ENCODE results near the gene PKHD1.

Gene PKHD1

GRCh38 chr6:51929934-51930574, 157.4 kb downstream of the PKHD1 start:
- Histone ChIP-seq H3K9ac (ENCODE audit: low read length) (no peak overlapping the region), H4K8ac (ENCODE audit: low read depth, low read length) (no peak overlapping the region), H4K91ac (ENCODE audit: low read depth, low read length) (no peak overlapping the region), H3K4me1 (ENCODE audit: control insufficient read depth in 1 of 2, insufficient read depth in 2 of 2, low read length in 2 of 2) (no peaks in the 10 kb centered on the region), H2BK120ac (ENCODE audit: insufficient read depth, low read length, poor library complexity) (no peak overlapping the region), H3K79me1 (ENCODE audit: low read length) (no peaks in the 10 kb centered on the region), H3K4me2 (ENCODE audit: low read length) (no peak overlapping the region), H3K27me3 (ENCODE audit: insufficient read depth, low read length) (no peaks in the 10 kb centered on the region), H3K23ac (ENCODE audit: low read length) (no peak overlapping the region), H3K9me3 (ENCODE audit: insufficient read depth, low read depth, low read length) (no peaks in the 10 kb centered on the region), H2AFZ (ENCODE audit: insufficient read depth, low read length, poor library complexity) (no peak overlapping the region), H2BK12ac (ENCODE audit: low read length) (no peak overlapping the region), H3K14ac (ENCODE audit: low read length) (no peak overlapping the region), H3K4me3 (ENCODE audit: low read depth, low read length) (no peak overlapping the region), H3K27ac (ENCODE audit: low read depth, low read length) (no peak overlapping the region), H2AK5ac (ENCODE audit: low read length) (no peak overlapping the region), H4K12ac (ENCODE audit: low read depth, low read length) (no peak overlapping the region), H3K36me3 (ENCODE audit: control insufficient read depth in 1 of 2, insufficient read depth in 2 of 2, low read length in 2 of 2) (no peaks in the 10 kb centered on the region), H3K18ac (ENCODE audit: low read length) (no peak overlapping the region), H2BK5ac (ENCODE audit: low read depth, low read length, poor library complexity) (no peak overlapping the region), H3K79me2 (ENCODE audit: control insufficient read depth, insufficient read depth, low read length, poor library complexity) (no peaks in the 10 kb centered on the region), H3K4ac (ENCODE audit: low read depth, low read length) (no peak overlapping the region)
- no CpG with 5 or more reads among the region's 5 CpGs for WGBS (ENCODE audit: extremely low coverage, insufficient coverage, insufficient read length)
- no peak for DNase-seq

DNA sequence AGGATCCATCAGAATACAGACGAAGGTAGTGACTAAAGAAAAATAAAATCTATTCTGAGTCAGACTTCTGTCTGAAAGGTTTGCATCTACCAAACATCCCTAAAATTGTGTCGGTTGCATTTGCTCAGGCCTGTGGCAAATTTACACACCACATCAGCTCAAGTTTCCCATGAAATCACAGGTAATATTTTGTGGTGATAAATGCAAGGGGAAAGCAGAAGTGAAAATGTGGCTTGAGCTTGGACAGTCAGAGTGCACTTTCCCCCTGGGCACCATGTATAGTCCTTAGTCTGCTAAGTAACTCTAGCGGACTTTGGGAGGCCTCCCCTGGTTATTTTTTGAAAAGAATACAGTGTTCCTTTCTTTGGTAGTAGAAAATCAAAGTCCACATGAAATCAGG, 159.1 kb downstream of the PKHD1 start:
- no peak overlapping the region for H3K4me2 ChIP-seq (ENCODE audit: low read length)
- H3K79me1 ChIP-seq (ENCODE audit: low read length): no peaks in the 10 kb centered on the region
- H2AK5ac ChIP-seq (ENCODE audit: low read length): no peak overlapping the region
- no peak overlapping the region for H4K8ac ChIP-seq (ENCODE audit: low read depth, low read length)
- H2AFZ ChIP-seq (ENCODE audit: insufficient read depth, low read length, poor library complexity): no peak overlapping the region
- no peak overlapping the region for H2BK5ac ChIP-seq (ENCODE audit: low read depth, low read length, poor library complexity)
- no peaks in the 10 kb centered on the region for H3K4me1 ChIP-seq (ENCODE audit: control insufficient read depth in 1 of 2, insufficient read depth in 2 of 2, low read length in 2 of 2)
- H3K14ac ChIP-seq (ENCODE audit: low read length): no peak overlapping the region
- no peaks in the 10 kb centered on the region for H3K79me2 ChIP-seq (ENCODE audit: control insufficient read depth, insufficient read depth, low read length, poor library complexity)
- no peak overlapping the region for H3K23ac ChIP-seq (ENCODE audit: low read length)
- no peak overlapping the region for H3K9ac ChIP-seq (ENCODE audit: low read length)
- no peaks in the 10 kb centered on the region for H3K9me3 ChIP-seq (ENCODE audit: insufficient read depth, low read depth, low read length)
- H3K4ac ChIP-seq (ENCODE audit: low read depth, low read length): no peak overlapping the region
- H3K18ac ChIP-seq (ENCODE audit: low read length): no peak overlapping the region
- H4K91ac ChIP-seq (ENCODE audit: low read depth, low read length): no peak overlapping the region
- no peaks in the 10 kb centered on the region for H3K36me3 ChIP-seq (ENCODE audit: control insufficient read depth in 1 of 2, insufficient read depth in 2 of 2, low read length in 2 of 2)
- no peak overlapping the region for H4K12ac ChIP-seq (ENCODE audit: low read depth, low read length)
- no CpG with 5 or more reads among the region's 3 CpGs for WGBS (ENCODE audit: extremely low coverage, insufficient coverage, insufficient read length)
- no peak overlapping the region for H2BK12ac ChIP-seq (ENCODE audit: low read length)
- no peak overlapping the region for H3K27ac ChIP-seq (ENCODE audit: low read depth, low read length)
- H2BK120ac ChIP-seq (ENCODE audit: insufficient read depth, low read length, poor library complexity): no peak overlapping the region
- DNase-seq: no peak
- no peak overlapping the region for H3K4me3 ChIP-seq (ENCODE audit: low read depth, low read length)
- no peaks in the 10 kb centered on the region for H3K27me3 ChIP-seq (ENCODE audit: insufficient read depth, low read length)

- no CpG with 5 or more reads among the region's 1 CpG for WGBS (ENCODE audit: extremely low coverage, insufficient coverage, insufficient read length)
Observed at GRCh38 chr6:51927450-51927849, 160.0 kb downstream of the PKHD1 start.

DNA sequence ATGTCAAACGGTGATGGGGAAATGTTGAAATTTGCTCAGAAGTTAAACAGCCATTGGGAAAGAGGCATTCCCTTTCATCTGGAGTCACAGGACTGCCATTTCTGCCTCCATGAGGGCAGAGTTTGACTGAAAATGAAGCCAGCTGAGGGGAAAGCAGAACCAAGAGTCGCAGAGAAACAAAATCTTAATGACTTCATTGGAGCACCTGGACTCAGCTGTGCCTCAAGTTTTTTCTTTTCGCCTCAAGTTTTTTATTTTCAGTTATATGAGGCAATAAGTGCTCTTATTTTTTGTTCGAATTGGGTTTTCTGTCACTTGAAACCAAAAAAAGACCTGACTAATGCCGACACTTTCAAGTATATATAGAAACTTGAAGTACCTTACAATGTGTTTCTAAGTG, 161.3 kb downstream of the PKHD1 start:
- Histone ChIP-seq H2BK120ac (ENCODE audit: insufficient read depth, low read length, poor library complexity) (no peak overlapping the region), H3K27ac (ENCODE audit: low read depth, low read length) (no peak overlapping the region), H2AK5ac (ENCODE audit: low read length) (no peak overlapping the region), H2BK12ac (ENCODE audit: low read length) (no peak overlapping the region), H2BK5ac (ENCODE audit: low read depth, low read length, poor library complexity) (no peak overlapping the region), H3K4me3 (ENCODE audit: low read depth, low read length) (no peak overlapping the region), H4K8ac (ENCODE audit: low read depth, low read length) (no peak overlapping the region), H3K36me3 (ENCODE audit: control insufficient read depth in 1 of 2, insufficient read depth in 2 of 2, low read length in 2 of 2) (no peaks in the 10 kb centered on the region), H3K23ac (ENCODE audit: low read length) (no peak overlapping the region), H3K9ac (ENCODE audit: low read length) (no peak overlapping the region), H3K18ac (ENCODE audit: low read length) (no peak overlapping the region), H2AFZ (ENCODE audit: insufficient read depth, low read length, poor library complexity) (no peak overlapping the region), H3K27me3 (ENCODE audit: insufficient read depth, low read length) (no peaks in the 10 kb centered on the region), H3K4me2 (ENCODE audit: low read length) (no peak overlapping the region), H3K4me1 (ENCODE audit: control insufficient read depth in 1 of 2, insufficient read depth in 2 of 2, low read length in 2 of 2) (no peaks in the 10 kb centered on the region), H4K91ac (ENCODE audit: low read depth, low read length) (no peak overlapping the region), H3K79me2 (ENCODE audit: control insufficient read depth, insufficient read depth, low read length, poor library complexity) (no peaks in the 10 kb centered on the region), H3K79me1 (ENCODE audit: low read length) (no peaks in the 10 kb centered on the region), H3K14ac (ENCODE audit: low read length) (no peak overlapping the region), H3K9me3 (ENCODE audit: insufficient read depth, low read depth, low read length) (peaks cover 3% of the 10 kb centered on the region), H3K4ac (ENCODE audit: low read depth, low read length) (no peak overlapping the region), H4K12ac (ENCODE audit: low read depth, low read length) (no peak overlapping the region)
- no CpG with 5 or more reads among the region's 5 CpGs for WGBS (ENCODE audit: extremely low coverage, insufficient coverage, insufficient read length)
- peak in 1 of 2 donors; percentile 12 for DNase-seq

More at GRCh38 chr6:51927450-51927849, 160.0 kb downstream of the PKHD1 start:
- Histone ChIP-seq H3K4me3 (ENCODE audit: low read depth, low read length) (no peak overlapping the region), H3K4me1 (ENCODE audit: control insufficient read depth in 1 of 2, insufficient read depth in 2 of 2, low read length in 2 of 2) (no peaks in the 10 kb centered on the region), H2BK120ac (ENCODE audit: insufficient read depth, low read length, poor library complexity) (no peak overlapping the region), H2AK5ac (ENCODE audit: low read length) (no peak overlapping the region), H2BK12ac (ENCODE audit: low read length) (no peak overlapping the region), H3K79me2 (ENCODE audit: control insufficient read depth, insufficient read depth, low read length, poor library complexity) (no peaks in the 10 kb centered on the region), H3K23ac (ENCODE audit: low read length) (no peak overlapping the region), H3K18ac (ENCODE audit: low read length) (no peak overlapping the region), H2BK5ac (ENCODE audit: low read depth, low read length, poor library complexity) (no peak overlapping the region), H3K14ac (ENCODE audit: low read length) (no peak overlapping the region), H4K8ac (ENCODE audit: low read depth, low read length) (no peak overlapping the region), H2AFZ (ENCODE audit: insufficient read depth, low read length, poor library complexity) (no peak overlapping the region), H3K79me1 (ENCODE audit: low read length) (no peaks in the 10 kb centered on the region), H3K27me3 (ENCODE audit: insufficient read depth, low read length) (no peaks in the 10 kb centered on the region), H4K12ac (ENCODE audit: low read depth, low read length) (no peak overlapping the region), H4K91ac (ENCODE audit: low read depth, low read length) (no peak overlapping the region), H3K27ac (ENCODE audit: low read depth, low read length) (no peak overlapping the region), H3K9me3 (ENCODE audit: insufficient read depth, low read depth, low read length) (peaks cover 2% of the 10 kb centered on the region), H3K36me3 (ENCODE audit: control insufficient read depth in 1 of 2, insufficient read depth in 2 of 2, low read length in 2 of 2) (no peaks in the 10 kb centered on the region), H3K9ac (ENCODE audit: low read length) (no peak overlapping the region), H3K4me2 (ENCODE audit: low read length) (no peak overlapping the region), H3K4ac (ENCODE audit: low read depth, low read length) (no peak overlapping the region)
- DNase-seq: no peak

Data from trophoblast cell (in vitro differentiated cells and primary cell).